ENCODE measurements around the gene ALG9.

GRCh38 chr11:111905411-111905810 lies 34.0 kb upstream of the ALG9 start:
- TF ChIP-seq CTCF (IDR thresholded peaks at IDR 0.05) (no peak), POLR2A (IDR thresholded peaks at IDR 0.05) (no peak)
